DND-41 (cell line): ENCODE results near the gene VTI1A.

ENCODE experiments used
- CTCF ChIP-seq: IDR thresholded peaks from 2 replicates; pipeline ENCODE4 v1.5.1; 2012; ENCODE audit warnings: borderline replicate concordance, low read length, moderate library complexity, mild to moderate bottlenecking; ENCODE audit not compliant: poor library complexity, severe bottlenecking; ENCODE audit errors: extremely low read depth
- EZH2 ChIP-seq: IDR thresholded peaks from 3 replicates; pipeline ENCODE4 v1.6.1; 2012; ENCODE audit warnings: borderline replicate concordance, low read depth, mild to moderate bottlenecking, moderate library complexity, low read length, inconsistent platforms; ENCODE audit not compliant: severe bottlenecking

- TF ChIP-seq CTCF (no peak), EZH2 (no peak)
Measured at GRCh38 chr10:112687647-112688046, 240.6 kb downstream of the VTI1A start.
